NOMO-1 (cell line): ENCODE results near the gene AMPH.
"Not testable (repeated sequence)": the region's sequence is repeated elsewhere in the genome, so short reads cannot be mapped to it uniquely, and the experiment has no call there.

ENCODE experiments used
- DNase-seq, 2 experiments: peaks; one replicate each; lab custom pipeline; 2025; ENCODE audit not compliant: unreplicated experiment in 2 of 2; lab: John Stamatoyannopoulos, UW

Gene AMPH

DNA sequence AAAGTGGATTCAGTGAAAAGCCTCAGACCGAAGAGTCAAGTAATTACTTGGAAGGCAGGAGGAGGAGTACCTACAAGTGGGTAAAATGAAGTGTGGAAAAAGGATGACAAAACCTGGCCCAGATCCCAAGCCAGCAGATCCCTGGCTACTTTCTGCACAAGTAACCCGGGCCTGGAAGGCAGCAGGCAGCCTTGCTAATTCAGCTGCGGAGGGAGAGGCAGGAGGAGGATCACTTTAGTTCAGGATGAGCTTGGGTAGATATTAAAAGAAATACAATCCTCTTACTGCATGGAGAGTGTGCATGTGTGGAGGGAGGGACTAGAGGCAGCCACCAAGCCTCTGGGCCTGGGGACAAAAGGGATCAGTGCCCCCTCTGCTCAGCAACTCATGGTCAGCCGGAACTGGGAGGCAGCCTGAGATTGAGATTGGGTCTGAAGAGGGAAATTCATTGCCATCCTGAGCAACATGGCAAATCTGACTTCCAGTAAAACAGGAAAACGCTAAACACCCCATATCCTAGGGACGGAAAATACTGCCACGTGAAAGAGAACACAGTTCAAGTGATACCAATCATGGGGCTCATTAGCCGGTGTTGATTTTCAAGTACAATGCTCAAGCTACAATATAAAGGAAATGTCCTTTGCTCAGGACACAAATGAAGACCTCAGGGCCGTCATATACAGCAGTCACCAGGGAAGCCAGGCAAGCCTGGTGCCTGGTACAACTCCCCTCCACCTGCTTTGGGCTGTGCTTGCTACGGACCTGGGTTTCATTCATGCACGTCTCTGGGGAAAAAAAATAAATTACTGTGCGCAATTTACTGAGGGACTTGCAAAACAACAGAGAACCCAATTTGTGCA, 1.3 kb downstream of the AMPH start:
- no peak for DNase-seq

- no peak for DNase-seq
Observed at GRCh38 chr7:38628630-38629385, 2.4 kb downstream of the AMPH start.

GRCh38 chr7:38625866-38626265, 5.3 kb downstream of the AMPH start:
- DNase-seq = no peak

- DNase-seq = no peak
Observed at GRCh38 chr7:38615665-38616064, 15.5 kb downstream of the AMPH start.

- DNase-seq = no peak
Observed at GRCh38 chr7:38607466-38607865, 23.7 kb downstream of the AMPH start.

DNA sequence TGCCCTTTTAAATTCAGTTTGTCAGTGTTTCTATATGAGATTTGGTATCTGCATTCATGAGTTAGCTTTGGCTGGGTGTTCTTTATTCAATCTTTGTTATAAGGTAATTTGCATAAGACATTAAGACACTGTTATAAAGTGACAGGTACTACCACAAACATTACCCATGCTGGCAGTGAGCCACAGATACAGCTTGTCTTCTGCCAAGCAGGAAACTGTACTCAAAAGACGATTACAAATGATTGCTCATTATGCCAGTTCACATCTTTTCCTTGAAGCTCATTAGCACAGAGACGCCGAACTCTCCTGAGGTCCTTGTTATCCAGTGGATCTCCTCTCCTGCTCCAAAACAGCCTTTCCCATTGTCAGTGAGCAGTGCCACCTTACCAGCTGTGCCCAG, 30.4 kb downstream of the AMPH start:
- DNase-seq = no peak

- no peak for DNase-seq
Observed at GRCh38 chr7:38594949-38595348, 36.2 kb downstream of the AMPH start.

DNA sequence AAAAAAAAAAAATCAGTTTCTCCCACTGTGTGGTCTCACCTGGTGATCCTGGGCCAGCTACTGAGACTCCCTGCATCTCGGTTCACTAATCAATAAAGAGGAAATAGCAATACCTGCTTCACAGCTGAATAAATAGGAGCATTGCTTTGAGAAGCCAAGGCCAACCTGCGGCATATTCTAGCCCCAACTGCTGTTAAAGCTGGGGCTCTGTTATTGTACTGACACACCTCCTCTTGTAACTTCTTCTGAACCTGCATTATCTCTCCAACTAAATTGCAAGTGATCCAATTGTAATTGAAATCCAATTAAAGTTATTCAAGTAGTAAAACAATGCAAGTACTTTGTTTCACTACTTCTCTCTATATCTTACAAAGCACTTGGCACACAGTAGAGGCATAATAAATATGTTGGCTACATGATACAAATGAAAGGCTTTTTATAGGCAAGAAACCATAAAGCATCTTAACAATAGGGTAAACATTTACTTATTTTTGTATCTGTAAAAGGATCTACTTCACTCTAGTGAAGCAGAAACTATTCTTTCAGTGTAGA, 38.4 kb downstream of the AMPH start:
- no peak for DNase-seq

- no peak for DNase-seq
Observed at GRCh38 chr7:38585572-38586354, 45.4 kb downstream of the AMPH start.

DNA sequence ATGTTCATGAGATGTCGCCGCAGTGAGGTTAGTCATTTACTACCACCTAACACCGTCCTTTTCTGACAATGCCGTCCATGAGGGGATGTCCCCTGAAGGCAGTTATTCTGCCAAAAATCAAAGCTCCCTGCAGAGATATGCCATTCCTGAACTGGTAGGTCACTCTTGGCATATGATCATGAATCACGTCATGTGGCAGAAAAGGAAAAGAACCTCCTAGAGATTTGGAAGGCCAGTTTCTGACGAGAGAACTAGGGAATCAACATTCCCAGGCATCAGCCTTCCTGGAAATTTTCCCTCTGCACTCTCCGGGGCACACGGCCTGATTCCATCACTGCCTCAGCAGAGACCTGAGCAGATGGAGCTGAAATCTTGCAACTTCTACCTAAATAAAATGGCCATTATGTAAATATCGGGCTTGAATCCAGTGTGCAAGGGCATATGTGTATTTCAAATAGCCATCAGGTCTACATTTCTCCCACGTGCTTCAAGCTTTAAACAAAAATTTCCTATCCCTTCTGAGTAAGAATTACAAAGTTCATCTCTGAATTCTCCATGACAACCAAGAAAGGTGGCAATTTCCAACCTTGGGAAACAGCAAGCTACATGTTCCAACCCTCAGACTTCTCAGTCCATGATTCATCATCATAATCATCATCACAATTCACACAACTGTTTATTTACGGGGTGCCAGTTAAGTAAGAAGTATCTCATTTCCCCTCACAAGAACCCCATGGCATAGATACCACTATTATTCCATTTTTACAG, 46.5 kb downstream of the AMPH start:
- DNase-seq = no peak

DNA sequence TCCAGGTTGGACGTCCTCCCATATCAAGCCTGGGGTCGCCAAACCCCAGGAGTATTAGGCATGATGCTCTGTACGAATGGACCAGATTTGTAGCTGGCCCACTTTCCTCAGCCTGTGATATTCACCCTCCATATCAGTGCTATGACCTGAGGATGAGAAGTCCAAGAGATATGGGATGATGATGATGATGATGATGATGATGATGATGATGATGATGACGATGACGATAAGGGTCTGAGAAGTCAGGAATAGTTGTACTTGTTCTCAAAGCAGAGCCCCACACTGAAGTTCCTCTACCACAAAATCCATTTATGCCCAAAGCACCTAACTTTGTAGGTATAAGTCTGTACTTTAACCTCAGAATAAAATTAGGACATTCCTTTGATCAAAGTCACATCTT, 50.7 kb downstream of the AMPH start:
- DNase-seq = no peak

DNA sequence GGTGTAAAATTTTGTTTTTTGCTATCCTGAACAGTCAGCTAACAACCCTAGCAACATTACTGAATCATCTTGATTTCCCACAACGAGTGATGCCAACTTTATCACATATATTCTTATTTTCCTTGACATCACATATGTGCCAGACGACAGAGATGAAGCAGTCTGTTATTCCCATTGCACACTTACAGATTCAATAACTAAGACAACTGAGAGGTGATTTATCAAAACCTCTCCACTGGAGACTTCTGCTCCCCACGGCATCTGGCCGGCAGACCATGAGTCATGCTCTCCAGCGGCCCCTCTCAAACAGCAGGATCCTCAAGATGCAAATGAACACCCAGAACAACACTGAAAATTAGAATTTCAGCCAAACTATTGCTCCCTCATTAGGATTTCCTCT, 57.1 kb downstream of the AMPH start:
- DNase-seq = no peak

- DNase-seq = not testable (repeated sequence)
Observed at GRCh38 chr7:38571620-38572019, 59.6 kb downstream of the AMPH start.

DNA sequence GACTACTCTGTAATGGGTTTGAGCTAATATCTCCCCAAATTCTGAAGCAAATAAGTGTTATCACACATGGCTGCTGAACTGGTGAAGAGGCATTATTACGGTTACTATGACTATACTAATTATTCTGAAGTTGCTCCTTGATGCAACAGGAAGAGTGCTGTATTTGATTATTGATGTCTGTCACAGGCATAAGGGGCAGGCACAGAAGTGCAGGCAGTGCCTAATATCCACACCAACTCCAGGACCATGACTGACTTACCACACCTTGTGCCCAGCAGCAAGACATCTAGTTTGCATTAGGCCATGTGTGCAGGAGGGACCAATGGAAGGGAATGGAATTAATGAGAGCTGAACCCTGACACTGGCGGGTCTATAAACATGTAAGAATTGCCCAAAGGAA, 62.7 kb downstream of the AMPH start:
- DNase-seq = no peak

- DNase-seq = no peak
Observed at GRCh38 chr7:38565289-38565688, 65.9 kb downstream of the AMPH start.

- no peak for DNase-seq
Observed at GRCh38 chr7:38563741-38564140, 67.4 kb downstream of the AMPH start.

DNA sequence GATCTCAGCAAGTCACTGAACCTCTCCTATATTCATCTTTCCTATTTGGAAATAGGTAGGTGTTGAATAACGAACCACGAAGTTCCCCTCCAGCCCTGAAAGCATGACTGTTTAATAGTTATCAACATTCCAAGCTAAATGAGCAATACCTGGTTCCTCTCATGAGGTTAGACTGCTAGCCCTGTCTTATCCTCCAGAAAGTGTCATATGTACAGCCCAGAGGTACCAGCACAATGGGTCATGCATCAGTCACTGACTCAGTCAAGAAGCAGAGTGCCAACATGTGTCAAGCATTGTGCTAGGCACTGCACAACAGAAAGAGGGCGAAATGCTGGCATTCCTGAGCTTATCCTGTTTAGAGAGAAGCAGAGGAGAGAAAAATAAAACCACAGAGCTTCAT, 70.0 kb downstream of the AMPH start:
- no peak for DNase-seq

GRCh38 chr7:38558761-38559345, 72.3 kb downstream of the AMPH start:
- DNase-seq = no peak

GRCh38 chr7:38554586-38554985, 76.6 kb downstream of the AMPH start:
- DNase-seq = no peak

DNA sequence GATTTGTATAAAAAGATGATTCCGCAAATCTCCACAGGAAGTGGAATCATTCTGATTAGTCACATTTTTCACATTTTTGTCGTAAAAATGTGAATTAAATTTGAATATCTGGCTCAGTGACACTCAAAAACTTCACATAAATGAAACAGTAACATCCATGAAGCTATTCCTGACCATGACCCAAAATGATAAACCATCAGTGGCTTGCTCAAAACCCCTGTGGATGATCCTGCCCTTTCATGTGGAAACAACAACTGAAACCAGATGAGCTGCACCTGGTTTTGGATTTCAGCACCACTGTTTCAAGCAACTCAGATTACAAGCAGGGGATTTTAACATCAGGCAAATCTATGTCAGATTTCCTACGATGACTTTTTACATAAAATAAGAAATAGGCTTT, 80.3 kb downstream of the AMPH start:
- DNase-seq = no peak
